ENCODE results near the gene PCYT2.
"Not testable (repeated sequence)": the region's sequence is repeated elsewhere in the genome, so short reads cannot be mapped to it uniquely, and the experiment has no call there.

PCYT2 gene
- 59.1 to 73.7 (median 68.3) reads per million in 4 experiments for total RNA-seq

GRCh38 chr17:81911277-81911961, at the start of gene PCYT2:
PCYT2 (minus strand) TSS chr17:81911399; CDS start chr17:81911355, 44 bp downstream.
- peak; percentile 91 for DNase-seq

- no peak for DNase-seq
Observed at GRCh38 chr17:81960130-81960958, 49.1 kb upstream of the PCYT2 start.

- peak; percentile 76 for DNase-seq
Observed at GRCh38 chr17:81959362-81960129, 48.3 kb upstream of the PCYT2 start.

- no peak for DNase-seq
Observed at GRCh38 chr17:81958633-81959342, 47.6 kb upstream of the PCYT2 start.

- DNase-seq: no peak
Observed at GRCh38 chr17:81957691-81958432, 46.7 kb upstream of the PCYT2 start.

- no peak for DNase-seq
Observed at GRCh38 chr17:81956607-81957589, 45.7 kb upstream of the PCYT2 start.

GRCh38 chr17:81955756-81956544, 44.8 kb upstream of the PCYT2 start:
- DNase-seq: no peak

GRCh38 chr17:81955058-81955681, 44.0 kb upstream of the PCYT2 start:
- no peak for DNase-seq

GRCh38 chr17:81954131-81955057, 43.2 kb upstream of the PCYT2 start:
- DNase-seq: no peak

GRCh38 chr17:81953443-81953842, 42.2 kb upstream of the PCYT2 start:
- DNase-seq: not testable (repeated sequence)

- DNase-seq: no peak
Observed at GRCh38 chr17:81952792-81953228, 41.6 kb upstream of the PCYT2 start.

- DNase-seq: no peak
Observed at GRCh38 chr17:81951785-81952684, 40.8 kb upstream of the PCYT2 start.

- no peak for DNase-seq
Observed at GRCh38 chr17:81950501-81950900, 39.3 kb upstream of the PCYT2 start.

GRCh38 chr17:81948635-81949378, 37.6 kb upstream of the PCYT2 start:
- no peak for DNase-seq

- no peak for DNase-seq
Observed at GRCh38 chr17:81947189-81947588, 36.0 kb upstream of the PCYT2 start, which contains the start of gene MYADML2. MYADML2 (minus strand) TSS chr17:81947233; CDS start chr17:81941741, 5,492 bp downstream.

GRCh38 chr17:81944858-81945257, 33.7 kb upstream of the PCYT2 start:
- no peak for DNase-seq

Measured in effector CD8-positive, alpha-beta T cell (primary cell).